K562 (cell line): ENCODE results near the gene KLK8. TPM values are rescaled to one million over a fixed set of nuclear protein-coding genes. Genes with fewer than 3 reads are reported as not detected.
A peak's percentile ranks its signal among the peaks of the same experiment; 100 is the strongest.

ENCODE experiments used
- ATAC-seq: fragments of 200-7000 bp; cut with Tn5 transposase; 3 replicates; pipeline ENCODE4 v1.9.1; 2020; ENCODE audit warnings: moderate library complexity
- BruUV-seq: library from RNA; stranded (reverse); fragments of 400-500 nt; replicated peaks from 2 replicates; lab custom pipeline; 2021; lab: Mats Ljungman, UMichigan
- CTCF ChIA-PET: fragments of 300-600 bp; formaldehyde crosslinking; extraction: SDS; loops from one replicate; lab custom pipeline; 2021; ENCODE audit warnings: low intra/inter-chr PET ratio; lab: Yijun Ruan, JAX
- POLR2A ChIA-PET: fragments of 300-600, 350-650 bp; sonication (Branson Sonifier 250); formaldehyde crosslinking; extraction: SDS; loops from one replicate; lab custom pipeline; 2021; ENCODE audit warnings: antibody characterized with exemption, inconsistent platforms; lab: Yijun Ruan, JAX
- DNase-seq, 4 experiments: peaks; one replicate each; pipeline versions ENCODE4 v3.0.0 to v3.0.0-alpha.2; 2011 to 2018; ENCODE audit warnings: low spot score in 3 of 4, mixed read lengths in 3 of 4; ENCODE audit errors: extremely low read depth in 1 of 4
- FAIRE-seq: peaks from 2 replicates; lab custom pipeline; 2011; peaks lifted over from hg19 to GRCh38; lab: Jason Lieb, UNC
- H2AFZ ChIP-seq: 2 replicates; pipeline ENCODE4 v1.6.0; 2011; ENCODE audit warnings: low read depth, low read length, control low read depth, inconsistent platforms
- H3K27ac ChIP-seq: fragments of 200-600 bp; 3 replicates; pipeline ENCODE4 v1.8.0; 2011; ENCODE audit warnings: low read depth, mild to moderate bottlenecking, control low read depth, inconsistent platforms, low read length, moderate library complexity, mixed read lengths; ENCODE audit errors: extremely low read depth
- H3K27me3 ChIP-seq, 2 experiments: fragments of 300-600 bp in 1 of 2; 2 replicates in 1 of 2; 3 replicates in 1 of 2; pipeline versions ENCODE4 v1.6.0 to v1.8.0; 2011; ENCODE audit warnings: inconsistent platforms in 2 of 2, low read length in 2 of 2, mild to moderate bottlenecking in 1 of 2, mixed read lengths in 1 of 2, moderate library complexity in 1 of 2; ENCODE audit not compliant: control insufficient read depth in 2 of 2, insufficient read depth in 2 of 2
- H3K36me3 ChIP-seq: fragments of 300-600 bp; 3 replicates; pipeline ENCODE4 v1.8.0; 2011; ENCODE audit warnings: mild to moderate bottlenecking, low read length, inconsistent platforms; ENCODE audit not compliant: control insufficient read depth, insufficient read depth
- H3K4me1 ChIP-seq, 2 experiments: fragments of 200-600 bp in 1 of 2; replicated peaks in 1 of 2; 2 replicates in 1 of 2; 3 replicates in 1 of 2; pipeline versions ENCODE4 v1.5.1 to v1.8.0; 2011; ENCODE audit warnings: inconsistent platforms in 2 of 2, low read length in 2 of 2, mild to moderate bottlenecking in 1 of 2, mixed read lengths in 1 of 2, moderate library complexity in 1 of 2; ENCODE audit not compliant: control insufficient read depth in 2 of 2, insufficient read depth in 2 of 2
- H3K4me2 ChIP-seq: 2 replicates; pipeline ENCODE4 v1.6.1; 2011; ENCODE audit warnings: low read length, control low read depth, inconsistent platforms, mixed read lengths; ENCODE audit not compliant: insufficient read depth
- H3K4me3 ChIP-seq: fragments of 200-600 bp; sonication (generic), shearing (Covaris generic); 2 replicates; pipeline ENCODE4 v1.5.1; 2016; ENCODE audit warnings: control low read depth, inconsistent platforms
- H3K79me2 ChIP-seq: fragments of 200-600 bp; 3 replicates; pipeline ENCODE4 v1.8.0; 2011; ENCODE audit warnings: low read length, inconsistent platforms; ENCODE audit not compliant: control insufficient read depth, insufficient read depth
- H3K9ac ChIP-seq, 2 experiments: 2 replicates each; pipeline versions ENCODE4 v1.6.0 to v1.6.1; 2011; ENCODE audit warnings: low read depth in 2 of 2, low read length in 2 of 2, control low read depth in 1 of 2, inconsistent platforms in 1 of 2, mild to moderate bottlenecking in 1 of 2, mixed read lengths in 1 of 2; ENCODE audit not compliant: insufficient read depth in 1 of 2
- H3K9me1 ChIP-seq: one replicate; pipeline ENCODE4 v1.6.0; 2011; ENCODE audit warnings: inconsistent platforms, mild to moderate bottlenecking, low read length, moderate library complexity; ENCODE audit not compliant: control insufficient read depth, insufficient read depth
- H3K9me3 ChIP-seq: replicated peaks from 2 replicates; pipeline ENCODE4 v1.5.1; 2011; ENCODE audit warnings: low read depth, low read length, inconsistent platforms; ENCODE audit not compliant: control insufficient read depth, insufficient read depth
- H4K20me1 ChIP-seq: replicated peaks from 2 replicates; pipeline ENCODE4 v1.6.1; 2011; ENCODE audit warnings: low read length, inconsistent platforms, mixed read lengths; ENCODE audit not compliant: control insufficient read depth, insufficient read depth
- CBX1 ChIP-seq: sonication (generic); IDR thresholded peaks from 2 replicates; pipeline ENCODE4 v1.6.1; 2016; ENCODE audit warnings: antibody characterized with exemption, low read depth, mild to moderate bottlenecking
- CTCF ChIP-seq, 3 experiments: IDR thresholded peaks in 2 of 3; conservative IDR thresholded peaks in 1 of 3; 2 replicates each; pipeline ENCODE4 v1.5.1; 2011 to 2012; ENCODE audit warnings: low read length in 3 of 3, mild to moderate bottlenecking in 3 of 3, control low read depth in 2 of 3, improper control_type of control experiment in 1 of 3, inconsistent platforms in 1 of 3, low read depth in 1 of 3, mixed read lengths in 1 of 3, moderate library complexity in 1 of 3; ENCODE audit not compliant: insufficient read depth in 2 of 3
- DLX4 ChIP-seq: fragments of 250-450 bp; sonication (Bioruptor Pico); IDR thresholded peaks from 2 replicates; pipeline ENCODE4 v1.6.1; 2021; ENCODE audit warnings: mild to moderate bottlenecking
- EHMT2 ChIP-seq: fragments of 450-650 bp; IDR thresholded peaks from 2 replicates; pipeline ENCODE4 v1.6.1; 2018; ENCODE audit warnings: antibody characterized with exemption
- ERF ChIP-seq: fragments of 450-650 bp; formaldehyde crosslinking; IDR thresholded peaks from 2 replicates; pipeline ENCODE4 v1.4.0; 2020; ENCODE audit warnings: mild to moderate bottlenecking, mixed read lengths
- ETS2 ChIP-seq: IDR thresholded peaks from 2 replicates; pipeline ENCODE4 v1.6.1; 2016; ENCODE audit warnings: borderline replicate concordance, missing genetic modification characterization, mild to moderate bottlenecking, moderate library complexity, missing compliant biosample characterization; ENCODE audit not compliant: poor library complexity, severe bottlenecking
- HMBOX1 ChIP-seq: sonication (generic); IDR thresholded peaks from 2 replicates; pipeline ENCODE4 v1.6.1; 2016
- HNRNPUL1 ChIP-seq: fragments of 200-400 bp; formaldehyde crosslinking; IDR thresholded peaks from 2 replicates; pipeline ENCODE4 v1.6.1; 2017; ENCODE audit warnings: low read length
- MAFF ChIP-seq: IDR thresholded peaks from 2 replicates; pipeline ENCODE4 v1.6.1; 2012; ENCODE audit warnings: low read length, improper control_type of control experiment
- NCOR1 ChIP-seq: fragments of 450-650 bp; IDR thresholded peaks from 2 replicates; pipeline ENCODE4 v1.6.1; 2016; ENCODE audit warnings: mild to moderate bottlenecking, moderate library complexity
- NEUROD1 ChIP-seq: fragments of 150-350 bp; IDR thresholded peaks from 2 replicates; pipeline ENCODE4 v1.6.1; 2014; ENCODE audit warnings: borderline replicate concordance, low read length, low read depth; ENCODE audit not compliant: partially characterized antibody
- PHF20 ChIP-seq: fragments of 450-650 bp; IDR thresholded peaks from 2 replicates; pipeline ENCODE4 v1.6.1; 2018; ENCODE audit not compliant: partially characterized antibody
- RBM39 ChIP-seq: fragments of 200-400 bp; formaldehyde crosslinking; optimal IDR thresholded peaks from 2 replicates; pipeline ENCODE3; 2018; ENCODE audit warnings: low read depth, low read length
- ZBTB5 ChIP-seq: fragments of 450-650 bp; IDR thresholded peaks from 2 replicates; pipeline ENCODE4 v1.6.1; 2017; ENCODE audit warnings: antibody characterized with exemption
- ZNF124 ChIP-seq: sonication (generic); formaldehyde crosslinking; IDR thresholded peaks from 2 replicates; pipeline ENCODE4 v1.8.1; 2022; ENCODE audit warnings: missing genetic modification reagents
- ZNF224 ChIP-seq: sonication (generic); formaldehyde crosslinking; IDR thresholded peaks from 2 replicates; pipeline ENCODE4 v1.8.0; 2022; ENCODE audit warnings: mild to moderate bottlenecking, missing genetic modification reagents
- ZNF785 ChIP-seq: fragments of 250-450 bp; sonication (Bioruptor Pico); IDR thresholded peaks from 2 replicates; pipeline ENCODE4 v1.4.0; 2020; ENCODE audit warnings: mild to moderate bottlenecking
- WGBS: fragments of 100-300 bp; shearing (Covaris generic); methylation state at CpG from one replicate; pipeline ENCODE4 v1.1.6; 2016; ENCODE audit warnings: low coverage, mixed read lengths; ENCODE audit not compliant: insufficient coverage; ENCODE audit errors: missing lambda C conversion rate; 5-methylcytosine and 5-hydroxymethylcytosine counted together
- in situ Hi-C: fragments of 300-500 bp; cut with MboI; formaldehyde crosslinking; loops from 4 replicates; pipeline ENCODE4 v1.15.0; 2018; ENCODE audit warnings: inconsistent platforms, mixed read lengths
- intact Hi-C: fragments of 100-400 bp; cut with micrococcal nuclease; formaldehyde crosslinking; loops from 2 replicates; pipeline ENCODE4 v1.14.2; 2022
- polyA plus RNA-seq, 8 experiments: library from polyadenylated mRNA; depleted of rRNA in 4 of 8; stranded (reverse) in 5 of 8; unstranded in 3 of 8; fragments of >200 nt; fragmentation: Nextera tagmentation in 2 of 8; fragmentation: Illumina TruSeq in 1 of 8; extraction: Ambion mirVana in 2 of 8; extraction: Trizol in 1 of 8; gene quantifications; 2 replicates each; pipeline versions ENCODE4 v1.2.1 to v1.2.3, GENCODE V29; 2011 to 2014; ENCODE audit warnings: inconsistent platforms in 1 of 8, missing spikeins in 1 of 8
- total RNA-seq, 7 experiments: library from RNA; depleted of rRNA in 6 of 7; stranded (reverse); fragments of >200 nt in 6 of 7; fragmentation: Illumina TruSeq in 2 of 7; extraction: Trizol in 2 of 7; gene quantifications; 2 replicates each; pipeline versions ENCODE4 v1.2.1 to v1.2.3, GENCODE V29; 2011 to 2021; ENCODE audit warnings: low replicate concordance in 1 of 7

Gene KLK8
- total and polyA plus RNA-seq, 9 of the 15 experiments (the other 6 are each of a cell fraction or from before 2014, with no cell fraction given): 0.37 to 1.7 (median 0.76) TPM

GRCh38 chr19:51000981-51001380 is 423 bp downstream of the KLK8 start (continued):
- no peak for TF ChIP-seq ZBTB5
- TF ChIP-seq ZNF785 (CRISPR knock-in tag): no peak
- no peak for TF ChIP-seq NEUROD1
- TF ChIP-seq ZNF124 (CRISPR knock-in tag): no peak
- TF ChIP-seq, all 486 proteins: peak for 11

GRCh38 chr19:51000426-51000825 is 978 bp downstream of the KLK8 start:
- in situ Hi-C loops: no loop called here
- H3K4me2 ChIP-seq: peak overlapping the region; percentile 29
- H3K4me1 ChIP-seq: peaks cover 19 to 32% of the 10 kb centered on the region in 2 experiments; a peak in 4 of 5 replicates
- H2AFZ ChIP-seq: peak overlapping the region; percentile 97
- intact Hi-C loops: no loop called here
- no peaks in the 10 kb centered on the region for H3K79me2 ChIP-seq
- TF ChIP-seq ETS2 (tag): no peak
- TF ChIP-seq MAFF: no peak
- no peak for TF ChIP-seq CTCF (IDR thresholded peaks at IDR 0.05 in 2 of 3, conservative IDR thresholded peaks at IDR 0.05 in 1 of 3; ENCODE audit: insufficient read depth in 2 of 3, low read depth in 1 of 3, low read length in 3 of 3)
- no peak for TF ChIP-seq HMBOX1
- TF ChIP-seq CBX1: no peak
- TF ChIP-seq DLX4: no peak
- no peak for TF ChIP-seq ZNF224
- TF ChIP-seq EHMT2: no peak
- no peak for TF ChIP-seq ERF (CRISPR knock-in tag)
- TF ChIP-seq RBM39: no peak
- TF ChIP-seq HNRNPUL1: no peak
- no peak for TF ChIP-seq NCOR1
- no peak for TF ChIP-seq PHF20
- DNase-seq (no peak), FAIRE-seq (no peak), ATAC-seq (no peak)
- H3K4me3 ChIP-seq: no peak overlapping the region
- ChIA-PET CTCF (no interaction called here), POLR2A (interaction anchor here (1.1 kb wide), 1 partner anchor 13 kb away, joined by 3 read pairs; no protein-coding TSS in a partner anchor)
- H3K9me1 ChIP-seq: no peaks in the 10 kb centered on the region
- BruUV-seq: no TSS peak
- WGBS: 51% methylated on average over 10 of the region's 10 CpGs
- no peak overlapping the region for H3K27ac ChIP-seq
- H3K27me3 ChIP-seq: peaks cover 0 to 15% of the 10 kb centered on the region in 2 experiments; a peak in 3 of 5 replicates
- no peaks in the 10 kb centered on the region for H4K20me1 ChIP-seq
- H3K36me3 ChIP-seq: no peaks in the 10 kb centered on the region
- no peaks in the 10 kb centered on the region for H3K9me3 ChIP-seq
- peak overlapping the region in 1 of 2 experiments; percentile 53; a peak in 1 of 4 replicates for H3K9ac ChIP-seq
